ENCODE measurements around the gene SLC6A19.

SLC6A19 gene

GRCh38 chr5:1266791-1267190, 65.4 kb downstream of the SLC6A19 start:
- no peak for TF ChIP-seq CTCF (IDR thresholded peaks at IDR 0.05)

- no peak for TF ChIP-seq CTCF (IDR thresholded peaks at IDR 0.05)
These were observed 66.7 kb downstream of the SLC6A19 start for GRCh38 chr5:1268056-1268455.

GRCh38 chr5:1268666-1269065, 67.3 kb downstream of the SLC6A19 start:
- no peak for TF ChIP-seq CTCF (IDR thresholded peaks at IDR 0.05)

- no peak for TF ChIP-seq CTCF (IDR thresholded peaks at IDR 0.05)
These were observed 69.0 kb downstream of the SLC6A19 start for GRCh38 chr5:1270426-1270825.

GRCh38 chr5:1270933-1271914, 69.8 kb downstream of the SLC6A19 start:
- no peak for TF ChIP-seq CTCF (IDR thresholded peaks at IDR 0.05)

- TF ChIP-seq CTCF (IDR thresholded peaks at IDR 0.05) = no peak
These were observed 70.8 kb downstream of the SLC6A19 start for GRCh38 chr5:1272201-1272600.

- no peak for TF ChIP-seq CTCF (IDR thresholded peaks at IDR 0.05)
These were observed 72.3 kb downstream of the SLC6A19 start for GRCh38 chr5:1273745-1274144.
